Vagina (tissue), 2 donors: ENCODE measurements around the gene NOS3.

Experiments used
- CTCF ChIP-seq, 3 experiments: fragments of 450-650 bp in 2 of 3; fragments of 200-600 bp in 1 of 3; sonication (generic) in 1 of 3; IDR thresholded peaks; one replicate each; pipeline ENCODE4 v1.5.1; 2017 to 2019; ENCODE audit warnings: antibody characterized with exemption in 3 of 3, mild to moderate bottlenecking in 2 of 3, moderate library complexity in 2 of 3
- POLR2A ChIP-seq, 2 donors: fragments of 450-650 bp; IDR thresholded peaks; one replicate each; pipeline ENCODE4 v1.6.1; 2017; ENCODE audit warnings: antibody characterized with exemption in 2 of 2, mild to moderate bottlenecking in 2 of 2, moderate library complexity in 2 of 2
- POLR2AphosphoS5 ChIP-seq, 2 donors: sonication (generic); formaldehyde crosslinking; IDR thresholded peaks; one replicate each; pipeline ENCODE4 v1.9.0; 2017; ENCODE audit warnings: antibody characterized with exemption in 2 of 2, mild to moderate bottlenecking in 2 of 2, low read depth in 1 of 2; ENCODE audit not compliant: insufficient read depth in 1 of 2

GRCh38 chr7:150972741-150973140 is 18.1 kb upstream of the NOS3 start:
- no peak for TF ChIP-seq CTCF (IDR thresholded peaks at IDR 0.05)
- TF ChIP-seq POLR2AphosphoS5 (IDR thresholded peaks at IDR 0.05; ENCODE audit: insufficient read depth in 1 of 2, low read depth in 1 of 2), result no peak
- no peak for TF ChIP-seq POLR2A (IDR thresholded peaks at IDR 0.05)
